ENCODE measurements around the gene PSTPIP1. TPM values are rescaled to one million over a fixed set of nuclear protein-coding genes. Genes with fewer than 3 reads are reported as not detected.

PSTPIP1 gene
- 100 to 1,000 TPM; 218 to 316 (median 228) TPM for total RNA-seq
- 138 TPM for total RNA-seq (2013)

GRCh38 chr15:76994971-76995945 is at the start of gene PSTPIP1:
PSTPIP1 (plus strand) TSS chr15:76995126; CDS start chr15:76995574, 448 bp downstream.
- TF ChIP-seq CTCF (IDR thresholded peaks at IDR 0.05), result no peak
- H3K36me3 ChIP-seq (ENCODE audit: control insufficient read depth, insufficient read depth, low read length), result peaks cover 12% of the 10 kb centered on the region
- intact Hi-C loops (cut with micrococcal nuclease), result no loop called here
- H3K9me3 ChIP-seq (ENCODE audit: control insufficient read depth, insufficient read depth, low read length), result no peaks in the 10 kb centered on the region
- H3K4me1 Mint-ChIP-seq, result peaks cover 57 to 74% of the 10 kb centered on the region in 2 donors
- H3K27ac ChIP-seq (ENCODE audit: low read length), result peak within 1 kb of the TSS; percentile 86
- H3K27me3 ChIP-seq (ENCODE audit: control insufficient read depth, insufficient read depth, low read length), result no peaks in the 10 kb centered on the region
- DNase-seq (peak; percentile 60 to 83), ATAC-seq (peak; percentile 61 to 79 (median 75))
- H3K4me3 ChIP-seq (ENCODE audit: low read length), result peak within 1 kb of the TSS; percentile 81
- under 1% methylated on average over 28 of the region's 28 CpGs for WGBS (ENCODE audit: insufficient coverage)
- peak within 1 kb of the TSS; percentile 92 to 95 for H3K27ac Mint-ChIP-seq
- H3K4me3 Mint-ChIP-seq, result peak within 1 kb of the TSS; percentile 96
- H3K4me1 ChIP-seq (ENCODE audit: control insufficient read depth, insufficient read depth, low read length), result peaks cover 78% of the 10 kb centered on the region
- H3K9me3 Mint-ChIP-seq, result no peaks in the 10 kb centered on the region
- H3K36me3 Mint-ChIP-seq, result no peaks in the 10 kb centered on the region
- no peaks in the 10 kb centered on the region for H3K27me3 Mint-ChIP-seq (ENCODE audit: low read depth in 2 of 2)

- Mint-ChIP-seq H3K27ac (peak overlapping the region in 1 of 2 donors; percentile 16), H3K27me3 (ENCODE audit: low read depth in 2 of 2) (no peaks in the 10 kb centered on the region), H3K9me3 (no peaks in the 10 kb centered on the region), H3K4me3 (no peak overlapping the region), H3K36me3 (peaks cover 24% of the 10 kb centered on the region), H3K4me1 (peaks cover 0 to 10% of the 10 kb centered on the region in 2 donors)
- Histone ChIP-seq H3K27ac (ENCODE audit: low read length) (no peak overlapping the region), H3K27me3 (ENCODE audit: control insufficient read depth, insufficient read depth, low read length) (no peaks in the 10 kb centered on the region), H3K9me3 (ENCODE audit: control insufficient read depth, insufficient read depth, low read length) (no peaks in the 10 kb centered on the region), H3K4me1 (ENCODE audit: control insufficient read depth, insufficient read depth, low read length) (no peaks in the 10 kb centered on the region), H3K4me3 (ENCODE audit: low read length) (no peak overlapping the region), H3K36me3 (ENCODE audit: control insufficient read depth, insufficient read depth, low read length) (peaks cover 43% of the 10 kb centered on the region)
- intact Hi-C loops (cut with micrococcal nuclease), result no loop called here
- no peak for TF ChIP-seq CTCF (IDR thresholded peaks at IDR 0.05)
- no peak for DNase-seq
- no peak for ATAC-seq
- WGBS (ENCODE audit: insufficient coverage), result 90% methylated on average over 2 of the region's 2 CpGs
Measured at GRCh38 chr15:76945494-76946093, 49.3 kb upstream of the PSTPIP1 start.

GRCh38 chr15:76947454-76947853 is 47.5 kb upstream of the PSTPIP1 start:
- Histone ChIP-seq H3K27ac (ENCODE audit: low read length) (no peak overlapping the region), H3K36me3 (ENCODE audit: control insufficient read depth, insufficient read depth, low read length) (peaks cover 46% of the 10 kb centered on the region)
- peaks cover 24% of the 10 kb centered on the region for H3K36me3 Mint-ChIP-seq

More at GRCh38 chr15:76947454-76947853, 47.5 kb upstream of the PSTPIP1 start:
- no peaks in the 10 kb centered on the region for H3K27me3 Mint-ChIP-seq (ENCODE audit: low read depth in 2 of 2)
- intact Hi-C loops (cut with micrococcal nuclease), result no loop called here
- H3K4me3 Mint-ChIP-seq, result no peak overlapping the region
- H3K27me3 ChIP-seq (ENCODE audit: control insufficient read depth, insufficient read depth, low read length), result no peaks in the 10 kb centered on the region
- no peak for TF ChIP-seq CTCF (IDR thresholded peaks at IDR 0.05)
- DNase-seq (no peak), ATAC-seq (no peak)
- H3K4me1 ChIP-seq (ENCODE audit: control insufficient read depth, insufficient read depth, low read length), result no peaks in the 10 kb centered on the region
- H3K9me3 Mint-ChIP-seq, result no peaks in the 10 kb centered on the region
- 87% methylated on average over 3 of the region's 3 CpGs for WGBS (ENCODE audit: insufficient coverage)
- H3K9me3 ChIP-seq (ENCODE audit: control insufficient read depth, insufficient read depth, low read length), result no peaks in the 10 kb centered on the region
- no peak overlapping the region for H3K4me3 ChIP-seq (ENCODE audit: low read length)
- no peak overlapping the region for H3K27ac Mint-ChIP-seq
- H3K4me1 Mint-ChIP-seq, result peaks cover 0 to 10% of the 10 kb centered on the region in 2 donors
